Ascending aorta (tissue), 2 donors: ENCODE measurements around the gene SLC39A7. TPM values are rescaled to one million over a fixed set of nuclear protein-coding genes. Genes with fewer than 3 reads are reported as not detected.
A peak's percentile ranks its signal among the peaks of the same experiment; 100 is the strongest.

Experiments
- DNase-seq, 2 donors: peaks; one replicate each; pipeline ENCODE4 v3.0.0-alpha.2; 2019; ENCODE audit warnings: low spot score in 2 of 2
- H3K27ac ChIP-seq, 2 donors: fragments of 200-600 bp; sonication (generic); one replicate each; pipeline ENCODE4 v1.5.1; 2016 to 2017; ENCODE audit warnings: mild to moderate bottlenecking in 1 of 2
- H3K27me3 ChIP-seq: fragments of 200-600 bp; sonication (generic); one replicate; pipeline ENCODE4 v1.5.1; 2017
- H3K36me3 ChIP-seq, 2 donors: fragments of 200-600 bp; sonication (generic); one replicate each; pipeline ENCODE4 v1.5.1; 2016
- H3K4me1 ChIP-seq, 2 donors: fragments of 200-600 bp; sonication (generic); one replicate each; pipeline ENCODE4 v1.5.1; 2016 to 2017; ENCODE audit warnings: mild to moderate bottlenecking in 1 of 2
- H3K4me3 ChIP-seq, 2 donors: fragments of 200-600 bp; sonication (generic); one replicate each; pipeline ENCODE4 v1.5.1; 2016 to 2017; ENCODE audit warnings: mild to moderate bottlenecking in 1 of 2
- H3K9me3 ChIP-seq, 2 donors: fragments of 200-600 bp; sonication (generic); one replicate each; pipeline ENCODE4 v1.5.1; 2016
- CTCF ChIP-seq, 3 experiments: fragments of 200-600 bp in 2 of 3; fragments of 450-650 bp in 1 of 3; sonication (generic) in 2 of 3; IDR thresholded peaks; one replicate each; pipeline ENCODE4 v1.5.1; 2016 to 2019; ENCODE audit warnings: antibody characterized with exemption in 3 of 3, mild to moderate bottlenecking in 1 of 3, moderate library complexity in 1 of 3
- intact Hi-C: fragments of 100-400 bp; cut with DNase I; formaldehyde crosslinking; loops from one replicate; pipeline ENCODE4 v1.15.1; 2023
- total RNA-seq: library from RNA; depleted of rRNA; stranded (reverse); fragments of >200 nt; gene quantifications from one replicate; pipeline ENCODE4 v1.1.0, GENCODE V29; 2016

SLC39A7 gene
- total RNA-seq, 1 donor from 2014 or later = 59.7 TPM

GRCh38 chr6:33206864-33207551 is 6.3 kb downstream of the SLC39A7 start:
- Histone ChIP-seq H3K27ac (peak overlapping the region in 1 of 2 donors; percentile 94), H3K27me3 (no peaks in the 10 kb centered on the region), H3K36me3 (peaks cover 18 to 31% of the 10 kb centered on the region in 2 donors), H3K4me3 (peak overlapping the region; percentile 84 to 88), H3K9me3 (no peaks in the 10 kb centered on the region), H3K4me1 (peaks cover 0 to 29% of the 10 kb centered on the region in 2 donors)
- TF ChIP-seq CTCF (IDR thresholded peaks at IDR 0.05) = no peak
- DNase-seq = peak in 1 of 2 donors; percentile 65
- intact Hi-C loops = loop anchor here (5.0 kb wide), 2 partner anchors 185 to 205 kb away; partner anchors contain the start of genes KIFC1 and PHF1

GRCh38 chr6:33207552-33208090 is 7.0 kb downstream of the SLC39A7 start:
- Histone ChIP-seq H3K36me3 (peaks cover 12 to 25% of the 10 kb centered on the region in 2 donors), H3K27me3 (no peaks in the 10 kb centered on the region), H3K27ac (peak overlapping the region; percentile 94 to 95), H3K4me1 (peaks cover 0 to 23% of the 10 kb centered on the region in 2 donors), H3K9me3 (no peaks in the 10 kb centered on the region), H3K4me3 (peak overlapping the region; percentile 84 to 88)
- no peak for TF ChIP-seq CTCF (IDR thresholded peaks at IDR 0.05)
- peak in 1 of 2 donors; percentile 82 for DNase-seq
- intact Hi-C loops = loop anchor here (1.0 to 5.0 kb wide), 5 partner anchors 7 to 205 kb away; partner anchors contain the start of genes KIFC1, PFDN6, PHF1 and RXRB

GRCh38 chr6:33208091-33208967 is 7.7 kb downstream of the SLC39A7 start, which contains the start of gene RING1:
TSS of gene RING1 (plus strand) at chr6:33208500. CDS start at chr6:33208823, 323 bp downstream.
- no peaks in the 10 kb centered on the region for H3K9me3 ChIP-seq
- H3K4me1 ChIP-seq = peaks cover under 1 to 20% of the 10 kb centered on the region in 2 donors
- DNase-seq = peak; percentile 51 to 94
- H3K4me3 ChIP-seq = peak within 1 kb of the TSS; percentile 84 to 88
- H3K27ac ChIP-seq = peak within 1 kb of the TSS; percentile 94 to 95
- intact Hi-C loops = loop anchor here (1.0 to 5.0 kb wide), 5 partner anchors 8 to 204 kb away; partner anchors contain the start of genes KIFC1, PFDN6, PHF1 and RXRB
- H3K27me3 ChIP-seq = no peaks in the 10 kb centered on the region
- H3K36me3 ChIP-seq = peaks cover 4 to 18% of the 10 kb centered on the region in 2 donors
- TF ChIP-seq CTCF (IDR thresholded peaks at IDR 0.05) = no peak

- intact Hi-C loops = loop anchor here (5.0 kb wide), 2 partner anchors 182 to 202 kb away; partner anchors contain the start of genes KIFC1 and PHF1
- Histone ChIP-seq H3K4me1 (peaks cover 5 to 15% of the 10 kb centered on the region in 2 donors), H3K4me3 (no peak overlapping the region)
Observed at GRCh38 chr6:33209856-33210255, 9.2 kb downstream of the SLC39A7 start.

More at GRCh38 chr6:33209856-33210255, 9.2 kb downstream of the SLC39A7 start:
- no peak overlapping the region for H3K27ac ChIP-seq
- peak in 1 of 2 donors; percentile 45 for DNase-seq
- no peaks in the 10 kb centered on the region for H3K27me3 ChIP-seq
- no peak for TF ChIP-seq CTCF (IDR thresholded peaks at IDR 0.05)
- H3K9me3 ChIP-seq = no peaks in the 10 kb centered on the region
- peaks cover 0 to 11% of the 10 kb centered on the region in 2 donors for H3K36me3 ChIP-seq
